Adrenal gland (tissue), 5 donors: ENCODE measurements around the gene RUNDC1.
A peak's percentile ranks its signal among the peaks of the same experiment; 100 is the strongest.

Experiments used
- CTCF ChIP-seq, 6 experiments: fragments of 450-650 bp in 4 of 6; fragments of 200-600 bp in 2 of 6; sonication (generic) in 1 of 6; IDR thresholded peaks; 1 replicate in 5 of 6; 2 replicates in 1 of 6; pipeline versions ENCODE4 v1.5.1 to v1.8.0; 2016 to 2021; ENCODE audit warnings: antibody characterized with exemption in 6 of 6, mild to moderate bottlenecking in 2 of 6, moderate library complexity in 1 of 6
- POLR2A ChIP-seq, 2 donors: fragments of 450-650 bp; IDR thresholded peaks; one replicate each; pipeline ENCODE4 v1.6.1; 2017; ENCODE audit warnings: antibody characterized with exemption in 2 of 2, mild to moderate bottlenecking in 2 of 2, moderate library complexity in 1 of 2
- donor health status: DM: no; HTN: no; CAD: no.

- TF ChIP-seq CTCF (IDR thresholded peaks at IDR 0.05) (no peak), POLR2A (IDR thresholded peaks at IDR 0.05) (peak in 1 of 2 donors; percentile 35)
Observed at GRCh38 chr17:43019418-43019817, 39.1 kb downstream of the RUNDC1 start.
